Prostate gland (tissue), 2 donors: ENCODE results near the gene OR4Q3.
"Not testable (repeated sequence)": the region's sequence is repeated elsewhere in the genome, so short reads cannot be mapped to it uniquely, and the experiment has no call there.

Experiments used
- POLR2A ChIP-seq: fragments of 450-650 bp; IDR thresholded peaks from one replicate; pipeline ENCODE4 v1.6.1; 2016; ENCODE audit warnings: antibody characterized with exemption, mild to moderate bottlenecking
- POLR2AphosphoS5 ChIP-seq: sonication (generic); formaldehyde crosslinking; IDR thresholded peaks from one replicate; pipeline ENCODE4 v1.6.1; 2017; ENCODE audit warnings: antibody characterized with exemption
- TF ChIP-seq, protein P1 (sequence below), 4 experiments: fragments of 200-600 bp in 2 of 4; fragments of 450-650 bp in 2 of 4; sonication (generic) in 2 of 4; IDR thresholded peaks; 1 replicate in 3 of 4; 2 replicates in 1 of 4; pipeline ENCODE4 v1.5.1; 2016 to 2019; ENCODE audit warnings: antibody characterized with exemption in 4 of 4, mild to moderate bottlenecking in 2 of 4, moderate library complexity in 2 of 4

DNA sequence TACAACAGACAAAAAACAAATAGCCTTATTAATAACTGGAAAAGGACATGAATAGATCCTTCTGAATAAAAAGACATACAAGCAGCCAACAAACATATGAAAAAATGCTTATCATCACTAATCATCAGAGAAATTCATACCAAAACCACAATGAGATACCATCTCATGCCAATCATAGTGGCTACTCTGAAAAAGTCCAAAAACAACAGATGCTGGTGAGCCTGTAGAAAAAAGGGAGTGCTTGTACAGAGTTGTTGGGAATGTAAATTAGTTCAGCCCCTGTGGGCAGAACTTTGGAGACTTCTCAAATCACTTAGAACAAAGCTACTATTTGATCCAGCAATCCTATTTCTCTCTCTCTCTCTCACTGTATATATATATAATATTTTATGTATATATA is 8.9 kb downstream of the OR4Q3 start:
- TF ChIP-seq POLR2AphosphoS5, POLR2A: not testable (repeated sequence)
- TF ChIP-seq, protein P1, sequence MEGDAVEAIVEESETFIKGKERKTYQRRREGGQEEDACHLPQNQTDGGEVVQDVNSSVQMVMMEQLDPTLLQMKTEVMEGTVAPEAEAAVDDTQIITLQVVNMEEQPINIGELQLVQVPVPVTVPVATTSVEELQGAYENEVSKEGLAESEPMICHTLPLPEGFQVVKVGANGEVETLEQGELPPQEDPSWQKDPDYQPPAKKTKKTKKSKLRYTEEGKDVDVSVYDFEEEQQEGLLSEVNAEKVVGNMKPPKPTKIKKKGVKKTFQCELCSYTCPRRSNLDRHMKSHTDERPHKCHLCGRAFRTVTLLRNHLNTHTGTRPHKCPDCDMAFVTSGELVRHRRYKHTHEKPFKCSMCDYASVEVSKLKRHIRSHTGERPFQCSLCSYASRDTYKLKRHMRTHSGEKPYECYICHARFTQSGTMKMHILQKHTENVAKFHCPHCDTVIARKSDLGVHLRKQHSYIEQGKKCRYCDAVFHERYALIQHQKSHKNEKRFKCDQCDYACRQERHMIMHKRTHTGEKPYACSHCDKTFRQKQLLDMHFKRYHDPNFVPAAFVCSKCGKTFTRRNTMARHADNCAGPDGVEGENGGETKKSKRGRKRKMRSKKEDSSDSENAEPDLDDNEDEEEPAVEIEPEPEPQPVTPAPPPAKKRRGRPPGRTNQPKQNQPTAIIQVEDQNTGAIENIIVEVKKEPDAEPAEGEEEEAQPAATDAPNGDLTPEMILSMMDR (IDR thresholded peaks at IDR 0.05): not testable (repeated sequence)
